Esophagus squamous epithelium (tissue), 5 donors: ENCODE measurements around the gene PLEKHA8. TPM values are rescaled to one million over a fixed set of nuclear protein-coding genes. Genes with fewer than 3 reads are reported as not detected.

Experiments used
- DNase-seq: peaks from one replicate; lab custom pipeline; 2025; lab: John Stamatoyannopoulos, UW
- H3K27ac ChIP-seq, 4 donors: fragments of 200-600 bp; sonication (generic); one replicate each; pipeline ENCODE4 v1.5.1; 2016 to 2019; ENCODE audit warnings: mild to moderate bottlenecking in 1 of 4
- H3K27me3 ChIP-seq, 4 donors: fragments of 200-600 bp; sonication (generic); 1 replicate in 3 of 4; 2 replicates in 1 of 4; pipeline versions ENCODE4 v1.5.1 to v1.6.0; 2017 to 2021; ENCODE audit warnings: antibody characterized with exemption in 1 of 4
- H3K36me3 ChIP-seq, 3 donors: fragments of 200-600 bp; sonication (generic); one replicate each; pipeline ENCODE4 v1.5.1; 2016 to 2019
- H3K4me1 ChIP-seq, 3 donors: fragments of 200-600 bp; sonication (generic); one replicate each; pipeline ENCODE4 v1.5.1; 2017 to 2019
- H3K4me3 ChIP-seq, 4 donors: fragments of 200-600 bp; sonication (generic); 1 replicate in 3 of 4; 2 replicates in 1 of 4; pipeline ENCODE4 v1.5.1; 2016 to 2019; ENCODE audit warnings: mild to moderate bottlenecking in 2 of 4, moderate library complexity in 1 of 4
- H3K9me3 ChIP-seq, 3 donors: fragments of 200-600 bp; sonication (generic); one replicate each; pipeline ENCODE4 v1.5.1; 2016 to 2019
- CTCF ChIP-seq, 6 experiments: fragments of 450-650 bp in 4 of 6; fragments of 200-600 bp in 2 of 6; sonication (generic) in 2 of 6; IDR thresholded peaks; one replicate each; pipeline ENCODE4 v1.5.1; 2016 to 2019; ENCODE audit warnings: antibody characterized with exemption in 6 of 6, mild to moderate bottlenecking in 4 of 6, moderate library complexity in 4 of 6
- POLR2A ChIP-seq, 4 donors: fragments of 450-650 bp; IDR thresholded peaks; one replicate each; pipeline ENCODE4 v1.6.1; 2017; ENCODE audit warnings: antibody characterized with exemption in 4 of 4, mild to moderate bottlenecking in 4 of 4, moderate library complexity in 3 of 4
- WGBS, 2 donors: methylation state at CpG; one replicate each; pipeline ENCODE4 v1.1.5; 2018; 5-methylcytosine and 5-hydroxymethylcytosine counted together
- intact Hi-C: fragments of 100-400 bp; cut with DNase I; formaldehyde crosslinking; loops from one replicate; pipeline ENCODE4 v1.15.0; 2022
- total RNA-seq, 4 donors: library from RNA; depleted of rRNA; stranded (reverse); fragments of >200 nt; gene quantifications; one replicate each; pipeline ENCODE4 v1.1.0, GENCODE V29; 2016
- donor health status: DM: yes; HTN: yes; CAD: no.

PLEKHA8 gene
- total RNA-seq, 4 donors from 2014 or later = 5.1 to 10.5 (median 5.9) TPM

DNA sequence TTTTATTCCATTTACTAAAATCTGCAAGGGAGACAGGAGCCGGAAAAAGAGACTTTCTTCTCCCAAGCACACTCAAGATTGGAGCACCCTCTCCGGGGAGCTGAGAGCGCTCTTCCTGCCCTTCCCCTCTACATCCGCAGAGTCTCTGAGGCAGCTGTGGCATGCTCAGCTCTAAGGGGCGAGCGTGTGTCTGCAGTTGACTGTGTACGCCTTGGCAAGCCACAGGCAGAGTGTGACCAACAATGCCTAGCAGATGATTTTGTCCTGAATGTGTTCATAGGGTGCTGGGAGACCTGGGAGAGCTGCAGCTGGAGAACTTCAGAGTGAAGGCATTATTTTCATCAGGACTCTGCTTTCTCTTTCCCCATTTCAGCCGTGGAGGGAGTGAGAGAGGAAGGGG lies 127.3 kb downstream of the PLEKHA8 start:
- DNase-seq = no peak
- Histone ChIP-seq H3K4me1 (peaks cover 0 to 11% (median 8%) of the 10 kb centered on the region in 3 donors), H3K4me3 (no peak overlapping the region), H3K9me3 (no peaks in the 10 kb centered on the region), H3K27ac (no peak overlapping the region), H3K27me3 (no peaks in the 10 kb centered on the region), H3K36me3 (peaks cover 0 to 75% (median 4%) of the 10 kb centered on the region in 3 donors)
- 81 to 86% methylated on average over 4 to 8 of the region's 8 CpGs for WGBS, 2 donors
- TF ChIP-seq CTCF (IDR thresholded peaks at IDR 0.05) = no peak
- TF ChIP-seq POLR2A (IDR thresholded peaks at IDR 0.05) = no peak
- intact Hi-C loops = no loop called here

GRCh38 chr7:30157204-30157603 lies 129.0 kb downstream of the PLEKHA8 start:
- peaks cover 0 to 13% (median 8%) of the 10 kb centered on the region in 3 donors for H3K4me1 ChIP-seq
- DNase-seq = no peak
- no peaks in the 10 kb centered on the region for H3K9me3 ChIP-seq
- H3K36me3 ChIP-seq = peaks cover 0 to 65% (median 4%) of the 10 kb centered on the region in 3 donors
- no peak overlapping the region for H3K4me3 ChIP-seq
- WGBS, 2 donors = 76 to 95% methylated on average over 6 to 7 of the region's 9 CpGs
- no peak for TF ChIP-seq POLR2A (IDR thresholded peaks at IDR 0.05)
- no peak for TF ChIP-seq CTCF (IDR thresholded peaks at IDR 0.05)
- intact Hi-C loops = no loop called here
- no peaks in the 10 kb centered on the region for H3K27me3 ChIP-seq
- no peak overlapping the region for H3K27ac ChIP-seq

- H3K27ac ChIP-seq = no peak overlapping the region
- peaks cover 0 to 45% (median 0%) of the 10 kb centered on the region in 3 donors for H3K36me3 ChIP-seq
- TF ChIP-seq CTCF (IDR thresholded peaks at IDR 0.05) (no peak), POLR2A (IDR thresholded peaks at IDR 0.05) (no peak)
- no peaks in the 10 kb centered on the region for H3K9me3 ChIP-seq
- intact Hi-C loops = no loop called here
- H3K4me1 ChIP-seq = peaks cover 3 to 32% (median 24%) of the 10 kb centered on the region in 3 donors
- H3K27me3 ChIP-seq = no peaks in the 10 kb centered on the region
- no peak for DNase-seq
- WGBS, 2 donors = 65% methylated on average over 4 of the region's 4 CpGs
- no peak overlapping the region for H3K4me3 ChIP-seq
These were observed 131.0 kb downstream of the PLEKHA8 start for GRCh38 chr7:30159163-30159562.

- intact Hi-C loops = loop anchor here (10.0 kb wide), 1 partner anchor 405 kb away; no protein-coding TSS in a partner anchor
- no peak overlapping the region for H3K4me3 ChIP-seq
- 43 to 45% methylated on average over 3 to 6 of the region's 6 CpGs for WGBS, 2 donors
- H3K9me3 ChIP-seq = no peaks in the 10 kb centered on the region
- peaks cover 0 to 40% (median 0%) of the 10 kb centered on the region in 3 donors for H3K36me3 ChIP-seq
- peak in 2 of 6 experiments; percentile 4 to 26 for TF ChIP-seq CTCF (IDR thresholded peaks at IDR 0.05)
- TF ChIP-seq POLR2A (IDR thresholded peaks at IDR 0.05) = no peak
- DNase-seq = no peak
- H3K4me1 ChIP-seq = peaks cover 3 to 38% (median 25%) of the 10 kb centered on the region in 3 donors
- H3K27ac ChIP-seq = peak overlapping the region in 1 of 4 donors; percentile 30
- H3K27me3 ChIP-seq = no peaks in the 10 kb centered on the region
These were observed 131.5 kb downstream of the PLEKHA8 start for GRCh38 chr7:30159698-30160143.

DNA sequence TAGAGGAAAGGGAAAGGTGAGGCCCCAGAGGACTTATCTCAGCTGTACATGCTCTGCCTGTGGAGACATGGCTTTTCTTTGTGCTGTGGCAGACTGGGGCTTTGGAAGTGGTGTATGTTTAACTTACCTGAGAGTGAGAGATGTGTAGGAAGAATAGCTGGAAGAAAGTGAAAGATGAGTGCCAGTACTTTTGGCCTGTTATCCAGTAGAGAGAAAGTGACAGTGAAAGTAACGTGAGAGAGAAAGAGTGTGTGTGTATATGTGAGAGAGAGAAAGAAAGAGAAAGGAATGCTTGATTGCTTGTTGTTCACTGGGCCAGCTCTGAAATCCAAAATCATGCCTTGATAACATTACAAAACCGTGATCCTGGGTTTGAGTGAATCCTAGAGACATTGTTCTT lies 132.1 kb downstream of the PLEKHA8 start:
- no peak for DNase-seq
- Histone ChIP-seq H3K4me3 (no peak overlapping the region), H3K9me3 (no peaks in the 10 kb centered on the region), H3K27me3 (no peaks in the 10 kb centered on the region), H3K36me3 (peaks cover 0 to 34% (median 0%) of the 10 kb centered on the region in 3 donors), H3K4me1 (peaks cover 3 to 44% (median 30%) of the 10 kb centered on the region in 3 donors), H3K27ac (peak overlapping the region in 1 of 4 donors; percentile 30)
- WGBS, 2 donors = 43 to 64% methylated on average over 2 of the region's 2 CpGs
- TF ChIP-seq CTCF (IDR thresholded peaks at IDR 0.05) (no peak), POLR2A (IDR thresholded peaks at IDR 0.05) (no peak)
- intact Hi-C loops = loop anchor here (10.0 kb wide), 1 partner anchor 404 kb away; no protein-coding TSS in a partner anchor
